GM08714 (cell line): ENCODE measurements around the gene IQSEC1.

Experiments
- H3K4me3 ChIP-seq: fragments of 200-500 bp; sonication (Bioruptor generic); 2 replicates; pipeline ENCODE4 v1.5.1; 2014; ENCODE audit warnings: mild to moderate bottlenecking, low read length, inconsistent platforms
- ZNF274 ChIP-seq: IDR thresholded peaks from 2 replicates; pipeline ENCODE4 v1.6.1; 2012; ENCODE audit warnings: mild to moderate bottlenecking, low read depth, low read length

IQSEC1 gene

DNA sequence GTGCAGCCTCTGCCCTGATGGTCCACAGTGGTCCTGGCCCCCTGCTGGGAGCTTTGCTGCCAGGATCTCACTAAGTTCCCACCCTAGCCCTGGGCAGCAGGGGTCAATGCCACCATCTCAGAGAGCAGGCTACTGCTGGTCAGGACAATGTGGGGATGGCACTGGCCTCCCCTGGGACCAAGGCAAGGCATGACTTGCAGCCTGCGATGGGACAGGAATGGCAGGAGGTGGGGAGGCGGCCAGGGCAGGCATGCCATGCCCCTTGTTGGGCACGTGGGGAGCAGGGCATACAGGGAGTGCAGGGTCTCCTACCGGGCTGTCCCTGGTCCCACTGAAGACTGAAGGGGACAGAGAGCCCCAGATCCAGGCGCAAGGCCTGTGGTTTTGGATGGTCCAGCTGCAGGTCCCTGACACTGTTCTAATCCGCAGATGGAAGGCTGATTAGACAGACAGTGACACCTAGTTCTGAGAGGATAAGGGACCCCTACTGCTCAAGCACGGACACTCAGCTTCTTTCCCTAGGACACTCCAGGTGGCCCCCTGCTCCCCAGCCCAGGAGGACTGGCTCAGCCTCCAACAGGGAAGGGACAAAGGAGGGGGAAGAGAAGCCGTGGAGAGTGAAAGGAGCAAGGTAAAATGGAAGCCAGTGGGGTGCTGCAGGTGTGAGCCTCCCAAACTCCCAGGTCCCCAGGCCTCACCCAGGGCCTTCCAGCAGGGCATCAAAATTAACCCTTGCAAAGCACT lies 162.7 kb downstream of the IQSEC1 start:
- no peak for TF ChIP-seq ZNF274
- H3K4me3 ChIP-seq = no peak overlapping the region

DNA sequence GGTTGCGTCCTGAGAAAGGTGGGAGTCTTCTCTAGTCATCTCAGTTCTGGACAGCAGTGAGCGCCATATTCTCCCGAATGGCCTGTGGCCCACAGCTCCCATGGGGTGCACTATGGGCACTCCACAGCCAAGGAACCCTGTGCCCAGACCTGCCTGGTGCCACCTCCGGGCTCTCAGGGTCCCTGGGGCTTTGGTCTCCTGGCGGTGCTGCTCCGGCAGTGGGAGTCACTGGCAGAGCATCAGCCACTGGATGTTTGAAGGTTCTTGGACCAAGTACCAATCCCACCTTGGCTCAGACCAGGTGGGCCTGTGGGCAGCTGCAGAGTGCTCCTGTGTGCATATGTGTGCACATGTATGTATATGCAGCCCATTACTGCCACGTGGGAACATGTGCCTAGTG lies 163.5 kb downstream of the IQSEC1 start:
- H3K4me3 ChIP-seq = no peak overlapping the region
- TF ChIP-seq ZNF274 = no peak

DNA sequence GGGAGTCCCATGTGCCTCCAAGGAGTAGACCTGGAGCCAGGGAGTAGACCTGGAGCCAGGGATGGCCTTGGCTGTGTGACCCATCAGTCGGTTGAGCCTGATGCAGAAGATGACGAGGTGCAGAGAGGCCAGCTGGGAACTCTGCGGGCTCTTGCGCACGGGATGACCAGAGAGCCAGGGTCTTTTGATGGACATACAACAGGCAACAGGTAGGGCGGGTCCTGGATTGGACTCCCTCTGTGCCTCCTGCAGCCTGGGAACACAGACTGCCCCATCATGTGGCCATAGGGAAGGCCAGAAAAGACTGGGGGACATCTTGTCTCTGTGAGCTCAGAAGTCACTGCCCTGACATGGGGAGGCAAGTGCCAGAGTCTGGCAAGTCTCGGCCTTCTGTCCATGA lies 164.4 kb downstream of the IQSEC1 start:
- TF ChIP-seq ZNF274 = no peak
- H3K4me3 ChIP-seq = no peak overlapping the region

- no peak for TF ChIP-seq ZNF274
- no peak overlapping the region for H3K4me3 ChIP-seq
Measured at GRCh38 chr3:12908136-12908730, 165.0 kb downstream of the IQSEC1 start.

DNA sequence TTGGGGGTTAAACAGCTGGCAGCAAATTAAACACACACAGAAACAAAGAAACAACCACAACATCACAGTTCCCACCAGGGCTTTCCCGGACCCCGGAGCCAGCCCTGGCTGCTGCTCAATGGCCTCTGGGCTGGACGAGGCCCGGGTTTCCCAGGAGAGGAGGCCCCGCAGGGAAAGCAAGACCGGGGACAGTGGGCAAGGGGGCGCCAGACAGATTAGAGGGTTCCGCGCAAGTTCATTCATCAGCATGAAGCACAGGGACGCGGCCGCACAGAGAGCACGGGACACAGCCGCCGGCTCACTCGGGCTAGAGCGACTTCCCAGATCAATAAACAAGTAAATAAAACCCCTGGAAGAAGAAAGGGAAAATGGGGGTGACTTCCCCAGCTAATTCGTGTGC lies 165.5 kb downstream of the IQSEC1 start:
- no peak for TF ChIP-seq ZNF274
- no peak overlapping the region for H3K4me3 ChIP-seq

- H3K4me3 ChIP-seq = no peak overlapping the region
- no peak for TF ChIP-seq ZNF274
Measured at GRCh38 chr3:12907296-12907695, 165.9 kb downstream of the IQSEC1 start.

GRCh38 chr3:12906916-12907290 lies 166.3 kb downstream of the IQSEC1 start:
- no peak overlapping the region for H3K4me3 ChIP-seq
- TF ChIP-seq ZNF274 = no peak

GRCh38 chr3:12906141-12906915 lies 166.9 kb downstream of the IQSEC1 start:
- H3K4me3 ChIP-seq = no peak overlapping the region
- no peak for TF ChIP-seq ZNF274

DNA sequence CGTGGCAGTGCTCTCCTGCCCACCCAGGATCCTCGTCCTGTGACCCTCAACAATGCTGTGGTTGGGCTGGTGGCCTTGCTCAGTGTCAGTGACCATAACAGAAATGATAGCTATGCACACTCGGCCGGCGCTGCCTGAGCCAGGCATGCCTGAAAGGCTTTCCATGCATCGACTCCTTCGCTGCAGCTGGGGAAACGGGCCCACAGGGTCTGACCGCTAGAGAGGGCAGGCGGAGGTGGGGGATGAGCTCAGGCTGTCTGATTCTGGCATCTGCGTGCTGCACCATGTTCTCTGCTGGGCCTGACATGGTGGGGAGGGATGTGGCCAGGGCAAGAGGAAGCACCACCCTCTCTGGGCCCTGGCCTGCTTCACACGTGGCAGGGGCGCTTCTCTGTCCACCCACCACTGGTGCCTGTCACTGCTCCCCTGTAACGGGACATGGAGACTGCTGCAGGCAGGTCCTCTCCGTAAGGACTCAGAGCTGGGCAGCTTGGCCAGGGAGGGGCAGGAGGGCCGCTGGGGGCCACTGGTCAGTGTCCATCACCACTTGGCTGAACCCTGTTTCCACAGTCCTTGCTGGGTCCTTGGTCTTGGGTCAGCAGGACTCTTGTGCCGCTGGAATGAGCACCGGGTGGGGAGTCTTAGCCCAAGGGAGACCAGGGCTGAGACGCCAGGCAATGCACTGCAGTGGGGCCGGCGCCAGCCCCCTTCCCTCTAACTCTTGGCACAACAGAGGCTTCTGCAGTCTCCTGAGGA lies 167.7 kb downstream of the IQSEC1 start:
- H3K4me3 ChIP-seq = no peak overlapping the region
- no peak for TF ChIP-seq ZNF274

GRCh38 chr3:12904951-12905315 lies 168.3 kb downstream of the IQSEC1 start:
- no peak for TF ChIP-seq ZNF274
- H3K4me3 ChIP-seq = no peak overlapping the region

- H3K4me3 ChIP-seq = no peak overlapping the region
- TF ChIP-seq ZNF274 = no peak
Measured at GRCh38 chr3:12903881-12904280, 169.3 kb downstream of the IQSEC1 start.

GRCh38 chr3:12903000-12903800 lies 170.0 kb downstream of the IQSEC1 start:
- H3K4me3 ChIP-seq = no peak overlapping the region
- no peak for TF ChIP-seq ZNF274

DNA sequence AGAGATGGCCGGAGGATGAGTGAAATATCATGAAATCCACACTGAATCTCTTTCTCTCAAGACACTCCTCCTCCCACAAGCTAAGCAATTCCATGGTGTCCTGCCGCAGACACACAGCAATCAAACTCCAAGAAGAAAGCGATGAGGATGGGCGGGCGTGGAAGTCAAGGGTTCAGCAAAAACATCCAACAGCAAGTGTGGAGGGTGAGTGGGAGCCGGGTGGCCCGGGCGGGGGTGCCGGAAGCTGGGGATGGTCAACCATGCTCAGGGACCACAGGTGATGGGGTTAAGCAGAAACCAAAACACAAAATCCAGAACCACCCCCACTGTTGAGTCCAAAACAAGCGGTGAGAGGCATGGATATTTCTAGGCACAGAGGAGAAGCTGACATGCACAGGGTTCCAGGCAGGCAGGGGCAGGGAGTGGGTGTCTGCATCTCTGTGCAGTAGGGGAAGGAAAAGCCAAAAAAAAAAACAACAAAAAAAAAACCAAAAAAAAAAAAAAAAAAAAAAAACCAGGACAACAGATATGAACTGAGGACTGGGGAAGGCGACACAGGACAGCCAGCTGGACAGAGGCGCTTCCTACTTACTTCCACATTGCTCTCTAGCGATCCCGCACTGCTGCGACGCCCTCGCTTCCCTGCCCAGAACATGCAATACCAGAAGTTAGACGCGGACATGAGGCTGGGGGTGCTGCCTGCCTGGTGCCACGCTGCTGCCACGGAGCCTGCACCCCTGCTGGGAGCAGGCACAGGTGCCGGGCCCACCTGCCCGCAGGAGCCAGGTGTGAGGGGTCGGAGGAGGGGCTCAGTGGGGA lies 170.8 kb downstream of the IQSEC1 start:
- TF ChIP-seq ZNF274 = no peak
- H3K4me3 ChIP-seq = no peak overlapping the region

DNA sequence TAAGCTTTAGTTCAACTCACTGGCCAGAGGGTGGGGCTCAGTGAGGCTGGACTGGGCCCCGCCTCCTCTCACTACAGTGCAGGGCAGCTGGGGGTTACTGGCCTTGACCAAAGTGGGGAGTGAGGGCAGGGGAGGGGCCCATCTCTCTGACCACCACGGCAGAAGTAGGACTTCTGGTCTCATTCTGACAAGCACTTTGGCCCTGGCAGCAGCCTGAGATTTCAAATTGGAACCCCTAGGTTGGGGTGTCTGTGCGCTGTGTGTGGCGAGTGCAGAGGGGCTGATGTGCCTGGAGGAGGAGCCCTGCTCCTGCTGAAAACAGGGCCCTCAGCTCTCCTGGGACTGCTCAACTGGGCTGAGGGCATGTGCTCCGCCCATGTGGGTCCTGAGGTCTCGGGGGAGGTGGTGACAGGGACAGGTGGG lies 171.6 kb downstream of the IQSEC1 start:
- no peak overlapping the region for H3K4me3 ChIP-seq
- no peak for TF ChIP-seq ZNF274
